K562 (cell line): ENCODE data around the gene PPIL1. TPM values are rescaled to one million over a fixed set of nuclear protein-coding genes. Genes with fewer than 3 reads are reported as not detected.

Experiments used
- ATF4 ChIP-seq: fragments of 450-650 bp; formaldehyde crosslinking; IDR thresholded peaks from 2 replicates; pipeline ENCODE4 v1.4.0; 2022; ENCODE audit warnings: mild to moderate bottlenecking, moderate library complexity
- CBX1 ChIP-seq: sonication (generic); IDR thresholded peaks from 2 replicates; pipeline ENCODE4 v1.6.1; 2016; ENCODE audit warnings: antibody characterized with exemption, low read depth, mild to moderate bottlenecking
- CHD4 ChIP-seq: fragments of 200-600 bp; sonication (generic); IDR thresholded peaks from 3 replicates; pipeline ENCODE4 v1.6.1; 2012; ENCODE audit warnings: low read depth, mild to moderate bottlenecking, mixed read lengths, low read length, inconsistent platforms; ENCODE audit not compliant: insufficient read depth, insufficient replicate concordance, poor library complexity, severe bottlenecking
- EHMT2 ChIP-seq: fragments of 450-650 bp; IDR thresholded peaks from 2 replicates; pipeline ENCODE4 v1.6.1; 2018; ENCODE audit warnings: antibody characterized with exemption
- FOXP1 ChIP-seq: sonication (generic); formaldehyde crosslinking; IDR thresholded peaks from 2 replicates; pipeline ENCODE4 v1.8.0; 2022; ENCODE audit warnings: mild to moderate bottlenecking, missing genetic modification reagents
- HDAC6 ChIP-seq: IDR thresholded peaks from 2 replicates; pipeline ENCODE4 v1.6.1; 2012; ENCODE audit warnings: low read depth, mild to moderate bottlenecking, control low read depth, inconsistent platforms, low read length, moderate library complexity
- IRF9 ChIP-seq: fragments of 450-650 bp; IDR thresholded peaks from 2 replicates; pipeline ENCODE4 v1.6.1; 2016; ENCODE audit warnings: missing biosample characterization, missing genetic modification characterization
- MAFK ChIP-seq: IDR thresholded peaks from 2 replicates; pipeline ENCODE4 v1.6.1; 2011; ENCODE audit warnings: low read length, improper control_type of control experiment
- NFE2L1 ChIP-seq: fragments of 450-650 bp; IDR thresholded peaks from 2 replicates; pipeline ENCODE4 v1.6.1; 2016; ENCODE audit warnings: missing genetic modification characterization, low read depth, mild to moderate bottlenecking, missing compliant biosample characterization, moderate library complexity, borderline replicate concordance
- NFXL1 ChIP-seq: fragments of 450-650 bp; formaldehyde crosslinking; IDR thresholded peaks from 2 replicates; pipeline ENCODE4 v1.4.0; 2021; ENCODE audit warnings: mild to moderate bottlenecking
- RHOXF2B ChIP-seq: fragments of 250-450 bp; sonication (Bioruptor Pico); conservative IDR thresholded peaks from 2 replicates; pipeline ENCODE4 v1.5.1; 2021
- RNF2 ChIP-seq: sonication (generic); IDR thresholded peaks from 2 replicates; pipeline ENCODE4 v1.6.1; 2016
- SIRT6 ChIP-seq: IDR thresholded peaks from one replicate; pipeline ENCODE4 v1.6.1; 2012; ENCODE audit warnings: low read depth, mild to moderate bottlenecking, control low read depth, inconsistent platforms, low read length, moderate library complexity
- TFE3 ChIP-seq: fragments of 450-650 bp; formaldehyde crosslinking; IDR thresholded peaks from 2 replicates; pipeline ENCODE4 v1.4.0; 2020; ENCODE audit warnings: mild to moderate bottlenecking, mixed read lengths
- VEZF1 ChIP-seq: fragments of 200-800 bp; sonication (Bioruptor generic); IDR thresholded peaks from 2 replicates; pipeline ENCODE4 v1.6.1; 2017; ENCODE audit warnings: missing genetic modification characterization, missing compliant biosample characterization
- ZKSCAN1 ChIP-seq: fragments of 150-350 bp; IDR thresholded peaks from 2 replicates; pipeline ENCODE4 v1.6.1; 2016; ENCODE audit warnings: low read depth, low read length
- ZNF384 ChIP-seq: IDR thresholded peaks from 2 replicates; pipeline ENCODE4 v1.6.1; 2012; ENCODE audit warnings: low read depth, low read length, improper control_type of control experiment
- ZNF408 ChIP-seq: fragments of 250-450 bp; sonication (Bioruptor Pico); IDR thresholded peaks from 2 replicates; pipeline ENCODE4 v1.4.0; 2020; ENCODE audit warnings: low read depth, mild to moderate bottlenecking, moderate library complexity
- ZNF57 ChIP-seq: fragments of 450-650 bp; formaldehyde crosslinking; IDR thresholded peaks from 2 replicates; pipeline ENCODE4 v1.4.0; 2020; ENCODE audit warnings: mild to moderate bottlenecking, moderate library complexity
- ZNF609 ChIP-seq: sonication (generic); formaldehyde crosslinking; IDR thresholded peaks from 2 replicates; pipeline ENCODE4 v1.8.1; 2023; ENCODE audit warnings: missing genetic modification reagents, mild to moderate bottlenecking, borderline replicate concordance
- polyA plus RNA-seq, 8 experiments: library from polyadenylated mRNA; depleted of rRNA in 4 of 8; stranded (reverse) in 5 of 8; unstranded in 3 of 8; fragments of >200 nt; fragmentation: Nextera tagmentation in 2 of 8; fragmentation: Illumina TruSeq in 1 of 8; extraction: Ambion mirVana in 2 of 8; extraction: Trizol in 1 of 8; gene quantifications; 2 replicates each; pipeline versions ENCODE4 v1.2.1 to v1.2.3, GENCODE V29; 2011 to 2014; ENCODE audit warnings: inconsistent platforms in 1 of 8, missing spikeins in 1 of 8
- total RNA-seq, 7 experiments: library from RNA; depleted of rRNA in 6 of 7; stranded (reverse); fragments of >200 nt in 6 of 7; fragmentation: Illumina TruSeq in 2 of 7; extraction: Trizol in 2 of 7; gene quantifications; 2 replicates each; pipeline versions ENCODE4 v1.2.1 to v1.2.3, GENCODE V29; 2011 to 2021; ENCODE audit warnings: low replicate concordance in 1 of 7

PPIL1 gene
- total and polyA plus RNA-seq, 9 of the 15 experiments (the other 6 are each of a cell fraction or from before 2014, with no cell fraction given) = 65.8 to 205 (median 130) TPM

- TF ChIP-seq IRF9 (tag) (peak; percentile 94), ZNF609 (CRISPR knock-in tag) (no peak), EHMT2 (no peak), HDAC6 (no peak), CBX1 (no peak), CHD4 (no peak), MAFK (no peak), RHOXF2B (CRISPR knock-in tag) (no peak), TFE3 (CRISPR knock-in tag) (no peak), NFE2L1 (tag) (peak; percentile 58; the same call in 1 of the 2 replicates), ZNF408 (CRISPR knock-in tag) (no peak), ZKSCAN1 (no peak), ATF4 (CRISPR knock-in tag) (peak; percentile 81), FOXP1 (CRISPR knock-in tag) (no peak), SIRT6 (no peak), ZNF384 (no peak), NFXL1 (CRISPR knock-in tag) (peak; percentile 85; the same call in 1 of the 2 replicates), RNF2 (no peak), VEZF1 (CRISPR knock-in tag) (no peak), ZNF57 (CRISPR knock-in tag) (no peak)
These were observed 10.0 kb upstream of the PPIL1 start (continued) for GRCh38 chr6:36884610-36885009.
